GM20431 (cell line): Measurements from ENCODE around the gene PIF1.
"Not testable (repeated sequence)": the region's sequence is repeated elsewhere in the genome, so short reads cannot be mapped to it uniquely, and the experiment has no call there.

Experiments used
- in situ Hi-C: fragments of 300-500 bp; cut with MseI, MboI; formaldehyde crosslinking; loops from one replicate; pipeline ENCODE4 v1.15.0; 2020; ENCODE audit warnings: low sequenced_read_pairs; ENCODE audit not compliant: unreplicated experiment

The PIF1 gene

DNA sequence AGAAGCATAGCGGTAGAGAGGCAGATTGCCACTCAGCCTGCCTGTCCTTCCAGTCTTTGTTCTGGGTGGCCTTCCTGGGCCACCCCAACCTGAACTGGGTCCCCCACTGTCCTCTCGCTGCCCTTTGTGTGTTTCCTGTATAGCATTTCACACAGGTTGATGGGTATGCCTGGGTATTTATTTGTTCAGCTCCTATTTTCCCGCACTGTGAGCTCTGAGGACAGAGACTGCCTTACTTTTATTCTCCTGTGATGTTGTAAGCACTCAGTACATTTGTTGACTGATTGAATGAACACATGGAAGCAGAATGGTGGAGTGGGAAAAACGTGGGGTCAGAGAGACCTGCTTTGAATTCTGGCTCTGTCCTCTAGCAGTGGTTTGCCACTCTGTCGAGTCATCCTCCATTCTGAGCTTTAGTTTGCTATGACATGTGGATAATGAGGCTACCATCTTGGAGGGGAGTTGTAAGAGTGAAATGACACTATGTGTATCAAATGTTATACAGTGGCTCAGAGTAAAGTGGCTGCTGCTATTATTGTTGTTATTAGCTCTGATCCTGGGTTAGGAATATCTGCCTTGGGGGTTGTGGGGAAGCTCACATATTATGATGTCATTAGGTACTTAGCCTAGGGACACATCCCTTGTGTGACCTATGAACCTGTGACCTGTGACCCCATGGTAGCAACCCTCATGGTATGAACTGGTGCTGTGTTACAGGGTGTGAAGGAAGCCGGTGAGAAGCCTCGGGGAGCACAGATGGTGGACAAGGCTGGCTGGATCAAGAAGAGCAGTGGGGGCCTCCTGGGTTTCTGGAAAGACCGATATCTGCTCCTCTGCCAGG, 22.6 kb upstream of the PIF1 start:
- in situ Hi-C loops, result no loop called here

GRCh38 chr15:64847448-64847847, 22.0 kb upstream of the PIF1 start:
- in situ Hi-C loops, result no loop called here

DNA sequence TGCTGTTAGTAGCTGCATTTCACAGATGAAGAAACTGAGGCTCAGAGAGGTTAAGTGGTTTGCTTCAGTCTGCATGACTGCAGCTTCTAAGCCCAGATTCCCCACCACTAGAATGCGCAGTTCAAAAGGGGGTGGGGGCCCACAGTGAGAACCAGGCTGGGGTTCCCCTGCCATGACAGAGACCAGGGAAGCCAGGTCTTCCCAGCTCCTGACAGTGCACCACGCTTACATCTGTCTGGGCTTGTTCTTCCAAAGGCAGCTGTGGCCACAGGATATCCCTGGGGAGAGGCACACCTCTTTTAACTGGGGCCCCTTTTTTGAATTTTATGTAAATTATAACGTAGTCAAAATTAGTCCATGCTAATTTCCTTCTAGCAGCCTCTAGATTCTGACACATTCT, 21.6 kb upstream of the PIF1 start:
- in situ Hi-C loops, result no loop called here

GRCh38 chr15:64845831-64846595, 20.6 kb upstream of the PIF1 start:
- in situ Hi-C loops, result no loop called here

- in situ Hi-C loops, result no loop called here
These were observed 19.8 kb upstream of the PIF1 start for GRCh38 chr15:64845183-64845611.

- in situ Hi-C loops, result no loop called here
These were observed 19.2 kb upstream of the PIF1 start for GRCh38 chr15:64844576-64845145.

GRCh38 chr15:64843991-64844390, 18.5 kb upstream of the PIF1 start:
- in situ Hi-C loops, result no loop called here

GRCh38 chr15:64842986-64843561, 17.6 kb upstream of the PIF1 start:
- in situ Hi-C loops, result no loop called here

DNA sequence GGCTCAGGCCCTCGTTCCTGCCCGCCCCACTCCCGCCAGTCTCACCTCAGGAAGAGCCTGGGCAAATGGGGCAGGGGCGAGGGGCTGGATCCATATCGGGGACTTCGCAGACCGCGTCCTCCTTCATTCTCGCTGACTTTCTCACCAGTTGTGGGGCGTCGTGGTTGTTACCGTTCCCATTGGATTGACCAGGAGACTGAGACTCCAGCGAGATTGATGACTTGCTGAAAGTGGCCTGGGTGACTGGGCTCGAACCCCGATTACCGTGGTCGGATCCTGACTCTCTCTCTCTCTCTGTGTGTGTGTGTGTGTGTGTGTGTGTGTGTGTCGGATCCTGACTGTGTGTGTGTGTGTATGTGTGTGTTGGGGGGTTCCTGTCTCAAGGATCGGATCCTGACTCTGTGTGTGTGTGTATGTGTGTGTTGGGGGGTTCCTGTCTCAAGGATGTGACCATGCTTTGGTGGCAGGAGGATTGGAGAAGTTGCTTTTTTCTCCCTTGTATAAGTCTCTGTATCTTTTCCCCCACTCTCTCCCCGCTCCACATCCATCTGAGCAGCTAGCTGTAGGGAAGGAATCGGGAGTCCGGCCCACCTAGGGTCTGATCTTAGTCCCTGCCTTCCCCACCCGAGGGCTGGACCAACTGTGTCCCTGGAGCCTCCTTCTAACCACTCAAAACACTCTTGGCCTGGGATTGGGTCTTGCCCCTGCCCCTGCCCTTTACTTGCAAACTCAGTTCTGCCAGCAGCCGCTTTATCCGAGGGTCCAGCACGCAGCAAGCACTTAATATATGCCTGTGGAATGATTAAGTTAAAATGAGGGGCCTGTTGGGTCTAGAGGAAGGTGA, 16.9 kb upstream of the PIF1 start:
- in situ Hi-C loops, result no loop called here

- in situ Hi-C loops, result no loop called here
These were observed 16.1 kb upstream of the PIF1 start, which contains the start of gene PLEKHO2 for GRCh38 chr15:64841344-64842095. Gene PLEKHO2, plus strand, starts transcription at chr15:64841915. Its CDS starts 102 bp downstream, at chr15:64842017.

DNA sequence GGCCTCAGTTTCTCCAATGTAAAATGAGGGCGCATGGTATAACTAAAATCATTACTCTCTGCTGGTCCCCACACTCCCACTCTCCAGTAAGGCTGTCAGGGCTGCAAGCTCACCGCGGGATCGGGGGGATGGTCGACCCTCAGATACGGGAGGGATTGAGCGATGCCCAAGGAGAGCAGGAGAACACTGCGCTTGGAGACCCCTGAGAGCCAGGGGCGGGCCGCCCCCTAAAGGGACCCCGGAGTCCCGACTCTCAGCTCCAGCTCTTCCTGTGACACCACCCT, 15.6 kb upstream of the PIF1 start:
- in situ Hi-C loops, result no loop called here

DNA sequence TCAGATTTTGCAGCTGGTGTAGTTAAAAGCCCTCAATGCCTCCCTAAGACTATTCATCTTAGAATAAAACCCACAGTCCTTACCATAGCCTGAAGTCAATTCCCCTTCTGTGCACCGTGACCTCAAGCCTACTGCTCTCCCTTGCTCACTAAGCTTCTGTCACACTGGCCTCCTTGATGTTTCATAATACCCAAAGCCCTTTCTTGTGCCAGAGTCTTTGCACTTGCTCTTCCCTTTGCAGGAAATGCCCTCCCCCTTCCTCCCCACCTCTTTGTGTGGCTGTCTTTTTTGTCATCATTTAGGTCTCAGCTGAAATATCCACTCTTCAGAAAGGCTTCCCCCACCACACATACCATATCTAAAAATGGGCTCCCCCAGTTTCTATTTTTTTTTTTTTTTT, 12.1 kb upstream of the PIF1 start:
- in situ Hi-C loops, result no loop called here

DNA sequence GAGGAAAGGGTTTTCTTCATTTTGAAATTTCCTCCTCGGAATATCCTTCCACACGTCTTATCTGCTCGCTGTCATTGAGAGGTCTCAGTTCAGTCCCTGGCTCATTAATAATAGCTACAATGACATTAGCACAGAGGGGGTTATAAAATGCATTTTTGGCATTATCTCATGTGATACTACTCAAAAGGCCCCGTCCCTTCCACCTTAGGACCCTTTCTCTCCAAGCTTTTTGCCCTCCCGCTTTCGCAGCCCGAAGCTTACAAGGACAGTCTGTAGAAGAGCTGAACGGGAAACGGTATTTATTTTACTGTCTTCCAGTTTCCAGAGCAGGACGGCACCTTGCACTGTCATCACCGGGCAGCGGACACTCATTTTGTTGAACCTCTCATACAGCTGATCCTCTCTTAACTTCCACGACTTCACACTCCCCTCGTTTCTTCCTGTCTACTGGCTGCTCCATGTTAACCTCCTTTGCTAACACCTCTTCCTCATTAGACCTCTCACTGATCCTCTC, 10.6 kb upstream of the PIF1 start:
- in situ Hi-C loops, result no loop called here

- in situ Hi-C loops, result no loop called here
These were observed 8.2 kb upstream of the PIF1 start for GRCh38 chr15:64833690-64834089.

- in situ Hi-C loops, result no loop called here
These were observed 3.5 kb upstream of the PIF1 start for GRCh38 chr15:64828985-64829384.

- in situ Hi-C loops, result no loop called here
These were observed 467 bp downstream of the PIF1 start for GRCh38 chr15:64824929-64825430.

DNA sequence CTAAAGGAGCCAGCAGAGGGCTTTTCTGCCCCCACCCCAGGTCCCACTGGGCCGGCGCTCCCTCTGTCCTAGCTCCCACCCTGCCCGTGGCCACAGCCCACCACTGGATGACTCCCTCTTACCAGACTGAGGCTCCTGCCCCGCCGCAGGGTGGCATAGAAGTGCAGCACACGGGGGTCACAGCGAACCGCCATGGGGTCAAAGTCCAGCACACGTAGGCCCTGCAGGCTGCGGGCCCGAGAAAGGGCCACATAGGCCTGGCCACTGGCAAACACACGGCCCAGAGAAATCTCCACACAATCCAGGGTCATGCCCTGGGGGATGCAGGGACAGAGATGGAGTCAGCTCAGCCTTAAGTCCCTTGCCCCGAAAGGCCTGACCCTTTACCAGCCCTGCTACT, 9.0 kb downstream of the PIF1 start:
- in situ Hi-C loops, result no loop called here

- in situ Hi-C loops, result not testable (repeated sequence)
These were observed 10.5 kb downstream of the PIF1 start for GRCh38 chr15:64814965-64815364.

DNA sequence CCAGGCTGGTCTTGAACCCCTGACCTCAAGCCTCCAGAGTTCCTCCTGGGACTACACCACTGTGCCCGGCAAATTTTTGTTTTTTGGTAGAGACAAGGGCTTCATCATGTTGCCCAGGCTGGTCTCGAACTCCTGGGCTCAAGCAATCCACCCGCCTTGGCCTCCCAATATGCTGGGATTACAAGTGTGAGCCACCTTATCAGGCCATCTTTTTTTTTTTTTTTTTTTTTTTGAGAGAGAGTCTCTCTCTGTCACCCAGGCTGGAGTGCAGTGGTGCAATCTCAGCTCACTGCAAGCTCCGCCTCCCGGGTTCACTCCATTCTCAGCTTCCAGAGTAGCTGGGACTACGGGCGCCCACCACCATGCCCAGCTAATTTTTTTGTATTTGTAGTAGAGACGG, 11.2 kb downstream of the PIF1 start:
- in situ Hi-C loops, result not testable (repeated sequence)
